C4-2B (cell line): ENCODE measurements around the gene SEMA4B.

Experiments used
- H3K27ac ChIP-seq: fragments of 450-650 bp; 2 replicates; pipeline ENCODE4 v1.5.1; 2017
- CTCF ChIP-seq: fragments of 450-650 bp; conservative IDR thresholded peaks from 2 replicates; pipeline ENCODE4 v1.5.1; 2017; ENCODE audit warnings: mild to moderate bottlenecking
- ZFX ChIP-seq: fragments of 450-650 bp; IDR thresholded peaks from 2 replicates; pipeline ENCODE4 v1.6.1; 2017

SEMA4B gene

GRCh38 chr15:90201130-90201943, at the start of gene SEMA4B:
SEMA4B (plus strand) TSS chr15:90201330; CDS start chr15:90201579, 249 bp downstream.
- peak within 1 kb of the TSS; percentile 83 for H3K27ac ChIP-seq
- TF ChIP-seq ZFX (peak; percentile 72; the same call in 1 of the 2 replicates), CTCF (no peak)

GRCh38 chr15:90151989-90152645, 49.0 kb upstream of the SEMA4B start:
- peak overlapping the region; percentile 87 for H3K27ac ChIP-seq
- TF ChIP-seq CTCF: no peak
- TF ChIP-seq ZFX: no peak

GRCh38 chr15:90153658-90154057, 47.5 kb upstream of the SEMA4B start:
- no peak for TF ChIP-seq CTCF
- no peak for TF ChIP-seq ZFX
- H3K27ac ChIP-seq: no peak overlapping the region; the same call in 1 of the 2 replicates

- peak overlapping the region; percentile 63 for H3K27ac ChIP-seq
Measured at GRCh38 chr15:90154246-90154645, 46.9 kb upstream of the SEMA4B start.

GRCh38 chr15:90154861-90155626, 46.1 kb upstream of the SEMA4B start:
- H3K27ac ChIP-seq: peak overlapping the region; percentile 63
- TF ChIP-seq ZFX (no peak), CTCF (no peak)

More at GRCh38 chr15:90154246-90154645, 46.9 kb upstream of the SEMA4B start:
- TF ChIP-seq CTCF (no peak), ZFX (no peak)

- TF ChIP-seq CTCF (no peak), ZFX (no peak)
Measured at GRCh38 chr15:90159213-90159612, 41.9 kb upstream of the SEMA4B start.

More at GRCh38 chr15:90159213-90159612, 41.9 kb upstream of the SEMA4B start:
- peak overlapping the region; percentile 77 for H3K27ac ChIP-seq
